NCI-H1694 (cell line): ENCODE results near the gene NAGA.

Source experiments
- DNase-seq: peaks from one replicate; lab custom pipeline; 2025; lab: John Stamatoyannopoulos, UW

The NAGA gene

DNA sequence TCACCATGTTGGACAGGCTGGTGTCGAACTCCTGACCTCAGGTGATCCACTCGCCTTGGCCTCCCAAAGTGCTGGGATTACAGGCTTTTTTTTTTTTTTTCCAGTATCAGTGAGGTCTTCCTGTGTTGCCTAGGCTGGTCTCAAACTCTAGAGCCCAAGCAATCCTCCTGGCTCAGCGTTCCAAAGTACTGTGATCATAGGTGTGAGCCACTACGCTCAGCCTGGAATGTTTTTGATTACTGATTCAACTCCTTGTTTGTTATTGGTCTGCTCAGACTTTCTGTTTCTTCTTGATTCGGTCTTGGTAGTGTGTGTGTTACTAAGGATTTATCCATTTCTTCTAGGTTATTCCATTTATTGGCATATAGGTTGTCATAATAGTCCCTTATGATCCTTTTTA lies 31.3 kb downstream of the NAGA start:
- DNase-seq: no peak

DNA sequence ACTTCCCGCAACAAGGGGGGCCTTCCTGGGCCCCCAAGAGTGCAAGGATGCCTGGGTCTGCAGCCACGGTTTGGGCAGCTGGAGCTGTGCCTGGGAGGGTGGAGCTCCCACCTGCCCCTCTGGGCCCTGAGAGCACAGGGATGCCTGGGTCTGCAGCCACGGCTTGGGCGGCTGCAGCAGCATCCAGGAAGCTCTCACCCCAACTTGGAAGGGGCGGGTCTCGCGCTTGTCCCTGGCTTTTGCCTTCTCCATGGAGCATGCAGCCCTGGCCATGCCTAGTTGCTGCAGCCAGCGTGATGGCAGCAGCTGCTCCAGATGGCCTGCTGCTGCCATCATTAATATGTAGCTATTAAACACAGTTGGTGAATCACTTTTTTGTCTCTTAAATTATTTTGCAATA lies 35.4 kb downstream of the NAGA start:
- DNase-seq: no peak

DNA sequence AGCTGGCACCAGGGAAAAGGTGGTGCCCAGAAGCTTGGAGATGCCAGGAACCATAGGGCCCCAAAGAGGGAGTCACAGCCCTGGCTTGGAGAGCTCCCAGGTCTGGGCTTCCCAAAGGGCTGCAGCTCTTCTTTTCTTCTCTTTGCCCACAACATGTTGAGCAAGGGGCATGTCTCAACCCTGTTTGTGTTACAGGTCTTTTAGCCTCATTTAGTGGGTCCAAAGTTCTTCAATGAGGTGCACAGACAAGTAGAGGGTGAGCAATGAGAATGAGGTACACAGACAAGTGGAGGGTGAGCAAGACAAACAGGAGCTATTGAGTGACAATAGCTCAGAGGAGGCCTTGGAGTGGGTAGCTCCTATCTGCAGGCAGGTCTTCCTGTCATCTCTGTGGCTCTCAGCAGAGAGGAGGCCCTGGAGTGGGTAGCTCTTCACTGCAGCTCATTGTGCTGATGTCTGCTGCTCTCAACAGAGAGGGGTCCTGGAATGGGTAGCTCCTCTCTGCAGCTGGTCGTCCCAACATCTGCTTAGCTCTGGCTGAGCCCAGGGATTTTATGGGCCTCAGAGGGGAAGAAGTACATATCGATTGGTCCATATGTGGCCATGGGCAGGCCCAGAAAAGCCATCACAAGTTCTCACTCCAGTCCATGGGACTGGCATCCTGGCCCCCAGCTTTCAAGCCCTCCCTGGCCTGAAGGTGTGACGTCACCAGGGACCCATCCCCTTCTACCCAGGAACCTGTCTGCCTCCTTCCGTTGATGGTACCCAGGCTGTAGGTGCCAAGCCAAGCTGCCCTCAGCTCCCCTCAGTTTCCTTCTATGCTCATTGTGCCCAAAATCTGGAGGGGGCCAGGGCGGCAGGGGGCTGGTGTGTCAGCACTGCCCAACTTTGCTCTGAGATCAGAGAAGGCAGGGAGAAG lies 37.1 kb downstream of the NAGA start:
- DNase-seq: no peak

DNA sequence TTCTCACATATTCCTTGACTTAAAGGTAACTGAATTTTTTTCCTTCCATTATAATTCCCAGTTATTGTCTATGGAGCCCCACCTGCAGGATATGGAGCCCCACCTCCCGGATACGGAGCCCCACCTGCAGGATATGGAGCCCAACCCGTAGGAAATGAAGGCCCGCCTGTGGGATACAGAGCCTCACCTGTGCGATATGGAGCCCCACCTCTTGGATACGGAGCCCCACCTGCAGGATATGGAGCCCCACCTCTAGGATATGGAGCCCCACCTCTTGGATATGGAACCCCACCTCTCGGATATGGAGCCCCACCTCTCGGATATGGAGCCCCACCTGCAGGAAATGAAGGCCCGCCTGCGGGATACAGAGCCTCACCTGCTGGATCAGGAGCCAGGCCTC lies 43.9 kb downstream of the NAGA start:
- DNase-seq: no peak

DNA sequence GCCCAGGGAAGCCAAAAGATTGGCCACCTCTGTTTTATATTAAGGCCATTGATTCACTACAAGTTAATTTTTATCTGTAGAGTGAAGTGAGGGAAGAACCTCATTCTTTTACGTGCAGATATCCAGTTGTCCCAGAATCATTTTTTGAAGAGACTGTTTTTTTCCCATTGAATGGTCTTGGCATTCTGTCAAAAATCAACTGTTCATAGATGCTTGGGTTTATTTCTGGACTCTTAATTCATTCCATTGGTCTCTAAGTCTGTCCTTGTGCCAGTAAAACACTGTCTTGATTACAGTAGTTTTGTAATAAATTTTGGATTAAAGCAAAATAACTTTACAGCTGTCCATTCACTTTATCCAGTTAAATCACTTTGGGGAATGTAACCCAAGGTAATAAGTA lies 45.2 kb downstream of the NAGA start:
- DNase-seq: no peak

DNA sequence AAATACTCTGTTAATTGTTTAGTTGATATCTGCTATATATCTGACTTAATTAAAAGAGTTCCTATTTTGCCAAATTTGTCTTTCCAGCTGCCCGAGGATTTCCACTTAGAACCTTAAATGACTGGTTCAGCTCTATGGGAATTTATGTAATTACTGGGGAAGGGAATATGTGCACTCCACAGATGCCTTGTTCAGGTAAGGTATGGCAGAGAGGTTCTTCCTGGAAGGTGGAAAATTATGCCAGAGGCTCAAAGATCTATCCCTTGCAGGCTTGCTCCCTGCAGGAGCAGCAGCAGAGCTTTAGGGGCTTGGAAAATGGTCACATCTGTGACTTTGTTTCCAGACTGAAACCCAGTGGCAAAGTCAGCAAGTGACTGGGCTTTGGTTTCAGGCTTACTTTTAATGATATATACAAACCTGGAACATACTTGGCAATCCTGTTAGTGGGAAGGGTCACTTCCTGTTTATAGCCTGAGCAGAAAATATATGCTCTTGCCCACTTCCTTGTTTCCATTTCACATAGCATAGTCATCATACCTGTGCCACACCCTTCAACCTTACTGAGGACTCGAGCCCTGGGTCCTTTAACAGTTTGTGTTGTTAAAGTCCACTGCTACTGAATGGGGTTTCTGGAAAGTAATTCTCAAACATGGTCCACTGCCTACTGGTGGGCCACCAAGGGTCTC lies 48.3 kb downstream of the NAGA start:
- DNase-seq: no peak

DNA sequence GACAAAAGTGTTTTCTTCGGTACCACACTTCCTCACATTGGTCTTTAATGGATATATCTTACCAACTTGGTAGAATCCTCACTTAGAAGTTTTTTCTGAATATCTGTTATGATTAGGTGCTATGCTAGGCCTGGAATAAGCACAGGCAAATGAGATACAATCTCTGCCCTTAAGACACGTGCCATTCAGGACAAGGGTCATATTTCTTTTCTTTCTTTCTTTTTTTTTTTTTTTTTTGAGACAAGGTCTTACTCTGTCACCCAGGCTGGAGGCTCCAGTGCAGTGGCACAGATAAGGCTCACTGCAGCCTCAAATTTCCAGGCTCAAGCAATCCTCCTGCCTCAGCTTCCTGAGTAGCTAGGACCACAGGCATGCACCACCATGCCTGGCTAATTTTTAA lies 49.0 kb downstream of the NAGA start:
- DNase-seq: no peak

DNA sequence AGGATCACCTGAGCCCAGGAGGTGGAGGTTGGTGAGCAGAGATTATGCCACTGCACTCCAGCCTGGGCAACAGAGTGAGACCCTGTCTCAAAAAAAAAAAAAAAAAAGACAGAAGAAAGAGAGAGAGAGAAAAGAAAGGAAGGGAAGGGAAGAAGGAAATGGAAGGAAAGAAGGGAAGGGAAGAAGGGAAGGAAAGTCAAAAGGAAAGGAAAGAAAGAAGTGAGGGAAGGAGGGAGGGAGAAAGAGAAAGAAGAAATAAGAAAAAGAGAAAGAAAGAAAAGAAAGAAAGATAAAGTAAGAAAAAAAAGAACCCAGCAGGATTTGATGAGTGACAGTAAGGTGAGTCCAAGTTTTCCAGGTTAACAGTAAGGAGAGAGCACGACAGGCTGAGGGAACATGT lies 52.4 kb downstream of the NAGA start:
- DNase-seq: no peak

DNA sequence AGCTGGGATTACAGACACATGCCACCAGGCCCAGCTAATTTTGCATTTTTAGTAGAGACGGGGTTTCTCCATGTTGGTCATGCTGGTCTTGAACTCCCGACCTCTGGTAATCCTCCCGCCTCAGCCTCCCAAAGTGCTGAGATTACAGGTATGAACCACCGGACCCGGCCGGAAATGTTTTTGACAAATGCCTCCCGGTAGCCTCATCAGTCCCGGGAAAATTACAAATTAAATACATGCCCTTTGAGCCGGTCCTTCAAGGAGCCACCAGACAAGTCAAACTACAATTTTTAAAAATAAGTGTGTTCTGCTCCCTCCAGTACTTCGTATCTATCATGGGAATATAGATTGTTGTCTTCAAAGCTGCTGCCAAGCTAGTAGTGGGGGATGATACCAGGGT lies 54.5 kb downstream of the NAGA start:
- DNase-seq: no peak

DNA sequence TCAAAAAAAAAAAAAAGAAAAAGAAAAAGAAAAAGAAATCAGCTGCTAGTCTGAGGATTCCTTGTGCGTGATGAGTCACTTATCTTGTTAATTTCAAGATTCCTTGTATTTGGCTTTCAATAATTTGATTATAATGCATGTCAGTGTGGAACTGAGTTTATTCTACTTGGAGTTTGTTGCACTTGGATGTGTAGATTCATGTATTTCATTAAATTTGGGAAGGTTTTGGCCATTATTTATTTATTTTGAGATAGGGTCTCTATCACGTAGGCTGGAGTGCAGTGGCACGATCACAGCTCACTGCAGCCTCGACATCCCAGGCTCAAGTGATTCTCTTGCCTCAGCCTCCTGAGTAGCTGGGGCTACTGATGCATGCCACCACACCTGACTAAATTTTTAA lies 57.2 kb downstream of the NAGA start:
- DNase-seq: no peak

DNA sequence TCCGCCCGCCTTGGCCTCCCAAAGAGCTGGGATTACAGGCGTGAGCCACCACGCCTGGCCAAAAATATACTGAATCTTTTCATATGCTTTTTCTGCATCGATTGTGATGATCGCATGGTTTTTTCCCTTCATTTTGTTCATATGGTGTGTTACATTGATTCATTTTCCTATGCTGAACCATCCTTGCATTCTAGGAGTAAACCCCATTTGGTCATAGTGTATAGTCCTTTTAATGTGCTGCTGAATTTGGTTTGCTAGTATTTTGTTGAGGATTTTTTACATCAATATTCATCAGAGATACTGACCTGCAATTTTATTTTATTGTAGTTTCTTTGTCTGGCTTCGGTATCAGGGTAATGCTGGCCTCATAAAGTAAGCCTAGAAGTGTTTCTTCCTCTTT lies 59.8 kb downstream of the NAGA start:
- DNase-seq: no peak
